CD8-positive, alpha-beta memory T cell (primary cell): ENCODE results near the gene BEST4. TPM values are rescaled to one million over a fixed set of nuclear protein-coding genes. Genes with fewer than 3 reads are reported as not detected.

Source experiments
- CTCF ChIA-PET: fragments of 350-600 bp; sonication (Branson Sonifier 250); formaldehyde crosslinking; loops from one replicate; lab custom pipeline; 2021; ENCODE audit warnings: antibody characterized with exemption; lab: Charles Lee
- POLR2A ChIA-PET: fragments of 350-600 bp; sonication (Branson Sonifier 250); formaldehyde crosslinking; loops from one replicate; lab custom pipeline; 2021; ENCODE audit warnings: antibody characterized with exemption; lab: Charles Lee
- DNase-seq, 5 donors: peaks; one replicate each; pipeline versions ENCODE4 v3.0.0 to v3.0.0-alpha.2; 2020 to 2022; ENCODE audit warnings: mixed read lengths in 1 of 5
- H3K27ac ChIP-seq: one replicate; pipeline ENCODE4 v1.7.0; 2013; ENCODE audit warnings: low read depth, mild to moderate bottlenecking, low read length, moderate library complexity
- H3K27me3 ChIP-seq: 2 replicates; pipeline ENCODE4 v1.7.0; 2013; ENCODE audit warnings: low read length, mild to moderate bottlenecking; ENCODE audit not compliant: insufficient read depth, poor library complexity, severe bottlenecking
- H3K36me3 ChIP-seq: 2 replicates; pipeline ENCODE4 v1.7.0; 2013; ENCODE audit warnings: mild to moderate bottlenecking, low read length, moderate library complexity; ENCODE audit not compliant: insufficient read depth
- H3K4me1 ChIP-seq: 2 replicates; pipeline ENCODE4 v1.7.0; 2013; ENCODE audit warnings: mild to moderate bottlenecking, low read length, moderate library complexity; ENCODE audit not compliant: insufficient read depth
- H3K4me3 ChIP-seq: 2 replicates; pipeline ENCODE4 v1.7.0; 2013; ENCODE audit warnings: mild to moderate bottlenecking, low read length
- H3K9me3 ChIP-seq: 2 replicates; pipeline ENCODE4 v1.7.0; 2013; ENCODE audit warnings: mild to moderate bottlenecking, low read length
- H3K27ac Mint-ChIP-seq, 8 donors: one replicate each; pipeline ENCODE4 v1.8.0; 2020 to 2021; ENCODE audit warnings: mixed read lengths in 8 of 8, mild to moderate bottlenecking in 6 of 8, inconsistent platforms in 3 of 8, moderate library complexity in 3 of 8
- H3K27me3 Mint-ChIP-seq, 2 donors: one replicate each; pipeline ENCODE4 v1.8.0; 2020 to 2021; ENCODE audit warnings: mixed read lengths in 2 of 2, mild to moderate bottlenecking in 1 of 2, moderate library complexity in 1 of 2
- H3K36me3 Mint-ChIP-seq, 3 donors: one replicate each; pipeline ENCODE4 v1.8.0; 2020 to 2021; ENCODE audit warnings: mixed read lengths in 3 of 3, inconsistent platforms in 1 of 3, mild to moderate bottlenecking in 1 of 3
- H3K4me1 Mint-ChIP-seq, 3 donors: one replicate each; pipeline ENCODE4 v1.8.0; 2020 to 2021; ENCODE audit warnings: mixed read lengths in 3 of 3, inconsistent platforms in 1 of 3, mild to moderate bottlenecking in 1 of 3
- H3K4me3 Mint-ChIP-seq, 7 donors: one replicate each; pipeline ENCODE4 v1.8.0; 2020 to 2021; ENCODE audit warnings: mixed read lengths in 7 of 7, mild to moderate bottlenecking in 6 of 7, moderate library complexity in 4 of 7, inconsistent platforms in 2 of 7
- H3K9me3 Mint-ChIP-seq, 5 donors: one replicate each; pipeline ENCODE4 v1.8.0; 2020 to 2022; ENCODE audit warnings: mixed read lengths in 5 of 5, mild to moderate bottlenecking in 3 of 5, moderate library complexity in 2 of 5, inconsistent platforms in 1 of 5
- polyA plus RNA-seq: library from polyadenylated mRNA; unstranded; fragments of 300-500 nt; fragmentation: Illumina TruSeq; gene quantifications from one replicate; pipeline ENCODE4 v1.2.3, GENCODE V29; 2021
- total RNA-seq, 2 experiments: library from RNA; stranded (reverse); gene quantifications; one replicate each; pipeline ENCODE4 v1.2.3, GENCODE V29; 2021

Gene BEST4
- total RNA-seq (1 to 10 TPM; 1.2 to 1.4 TPM), polyA plus RNA-seq (0.54 TPM)

- Mint-ChIP-seq H3K4me3 (peak within 1 kb of the TSS in 2 of 7 donors; percentile 24 to 52), H3K36me3 (peaks cover 0 to under 1% (median 0%) of the 10 kb centered on the region in 3 donors), H3K9me3 (no peaks in the 10 kb centered on the region), H3K27ac (peak within 1 kb of the TSS in 6 of 8 donors; percentile 36 to 74 (median 52)), H3K27me3 (no peaks in the 10 kb centered on the region), H3K4me1 (peaks cover 26 to 30% (median 27%) of the 10 kb centered on the region in 3 donors)
- Histone ChIP-seq H3K4me1 (peaks cover 29% of the 10 kb centered on the region), H3K4me3 (no peak within 1 kb of the TSS), H3K9me3 (no peaks in the 10 kb centered on the region), H3K27ac (no peak within 1 kb of the TSS), H3K27me3 (no peaks in the 10 kb centered on the region), H3K36me3 (no peaks in the 10 kb centered on the region)
- POLR2A ChIA-PET = interaction anchor here (0.7 to 5.8 kb wide), 4 partner anchors 12 to 465 kb away, joined by 3 to 49 read pairs (median 10); partner anchors contain the start of genes PLK3 and RPS8
- DNase-seq = no peak
- CTCF ChIA-PET = interaction anchor here (0.9 to 5.9 kb wide), 6 partner anchors 11 to 224 kb away, joined by 3 to 39 read pairs (median 10); partner anchors contain the start of genes BTBD19, DYNLT4, HECTD3 and PLK3
Measured at GRCh38 chr1:44788120-44788860, at the start of gene BEST4. TSS of gene BEST4 (minus strand) at chr1:44788170. CDS start at chr1:44787705, 465 bp downstream.

GRCh38 chr1:44835738-44836675 is 48.0 kb upstream of the BEST4 start:
- H3K27me3 Mint-ChIP-seq = peaks cover 6 to 13% of the 10 kb centered on the region in 2 donors
- peak; percentile 67 to 88 (median 72) for DNase-seq
- H3K4me1 Mint-ChIP-seq = peaks cover 5 to 8% (median 7%) of the 10 kb centered on the region in 3 donors
- POLR2A ChIA-PET = interaction anchor here (0.5 to 0.6 kb wide), 3 partner anchors 34 to 49 kb away, joined by 4 to 12 read pairs (median 4); partner anchors contain the start of gene PLK3
- H3K9me3 ChIP-seq = no peaks in the 10 kb centered on the region
- H3K36me3 Mint-ChIP-seq = no peaks in the 10 kb centered on the region
- no peaks in the 10 kb centered on the region for H3K4me1 ChIP-seq
- H3K27ac Mint-ChIP-seq = peak overlapping the region in 4 of 8 donors; percentile 6 to 81 (median 37)
- no peak overlapping the region for H3K27ac ChIP-seq
- H3K36me3 ChIP-seq = no peaks in the 10 kb centered on the region
- peak overlapping the region in 5 of 7 donors; percentile 0 to 49 (median 38) for H3K4me3 Mint-ChIP-seq
- H3K9me3 Mint-ChIP-seq = no peaks in the 10 kb centered on the region
- no peaks in the 10 kb centered on the region for H3K27me3 ChIP-seq
- CTCF ChIA-PET = interaction anchor here (0.6 to 2.8 kb wide), 18 partner anchors 9 to 465 kb away, joined by 3 to 15 read pairs (median 4); partner anchors contain the start of genes BEST4, BTBD19, DYNLT4 and EIF2B3
- no peak overlapping the region for H3K4me3 ChIP-seq

GRCh38 chr1:44834328-44834727 is 46.4 kb upstream of the BEST4 start:
- ChIA-PET POLR2A (no interaction called here), CTCF (no interaction called here)
- Histone ChIP-seq H3K9me3 (no peaks in the 10 kb centered on the region), H3K36me3 (no peaks in the 10 kb centered on the region), H3K27me3 (no peaks in the 10 kb centered on the region), H3K4me1 (no peaks in the 10 kb centered on the region), H3K4me3 (no peak overlapping the region), H3K27ac (no peak overlapping the region)
- peaks cover under 1 to 5% of the 10 kb centered on the region in 2 donors for H3K27me3 Mint-ChIP-seq
- peaks cover 5 to 8% (median 7%) of the 10 kb centered on the region in 3 donors for H3K4me1 Mint-ChIP-seq
- H3K27ac Mint-ChIP-seq = peak overlapping the region in 3 of 8 donors; percentile 18 to 87 (median 23)
- DNase-seq = no peak
- no peaks in the 10 kb centered on the region for H3K36me3 Mint-ChIP-seq
- H3K4me3 Mint-ChIP-seq = no peak overlapping the region
- no peaks in the 10 kb centered on the region for H3K9me3 Mint-ChIP-seq

GRCh38 chr1:44832056-44832705 is 44.2 kb upstream of the BEST4 start:
- ChIA-PET CTCF (interaction anchor here (0.9 kb wide), 1 partner anchor 46 kb away, joined by 3 read pairs; no protein-coding TSS in a partner anchor), POLR2A (no interaction called here)
- Mint-ChIP-seq H3K4me3 (no peak overlapping the region), H3K9me3 (no peaks in the 10 kb centered on the region), H3K36me3 (no peaks in the 10 kb centered on the region), H3K4me1 (peaks cover 5 to 8% (median 7%) of the 10 kb centered on the region in 3 donors), H3K27ac (peak overlapping the region in 1 of 8 donors; percentile 36), H3K27me3 (peaks cover 0 to 2% of the 10 kb centered on the region in 2 donors)
- Histone ChIP-seq H3K4me3 (no peak overlapping the region), H3K27me3 (no peaks in the 10 kb centered on the region), H3K36me3 (no peaks in the 10 kb centered on the region), H3K9me3 (no peaks in the 10 kb centered on the region), H3K27ac (no peak overlapping the region), H3K4me1 (no peaks in the 10 kb centered on the region)
- DNase-seq = no peak

- H3K27me3 ChIP-seq = no peaks in the 10 kb centered on the region
- Mint-ChIP-seq H3K4me3 (peak overlapping the region in 1 of 7 donors; percentile 4), H3K27me3 (peaks cover 0 to 2% of the 10 kb centered on the region in 2 donors), H3K9me3 (no peaks in the 10 kb centered on the region), H3K4me1 (peaks cover 5 to 8% (median 7%) of the 10 kb centered on the region in 3 donors), H3K27ac (no peak overlapping the region), H3K36me3 (no peaks in the 10 kb centered on the region)
- ChIA-PET POLR2A (no interaction called here), CTCF (no interaction called here)
- H3K36me3 ChIP-seq = no peaks in the 10 kb centered on the region
- H3K27ac ChIP-seq = no peak overlapping the region
- no peak for DNase-seq
- no peaks in the 10 kb centered on the region for H3K9me3 ChIP-seq
- no peaks in the 10 kb centered on the region for H3K4me1 ChIP-seq
- H3K4me3 ChIP-seq = no peak overlapping the region
Measured at GRCh38 chr1:44831516-44831915, 43.5 kb upstream of the BEST4 start.

GRCh38 chr1:44830900-44831304 is 42.9 kb upstream of the BEST4 start:
- Histone ChIP-seq H3K4me3 (no peak overlapping the region), H3K4me1 (no peaks in the 10 kb centered on the region), H3K27me3 (no peaks in the 10 kb centered on the region), H3K9me3 (no peaks in the 10 kb centered on the region), H3K36me3 (no peaks in the 10 kb centered on the region), H3K27ac (no peak overlapping the region)
- Mint-ChIP-seq H3K4me1 (peaks cover 3 to 5% (median 5%) of the 10 kb centered on the region in 3 donors), H3K27me3 (peaks cover 0 to under 1% of the 10 kb centered on the region in 2 donors), H3K27ac (peak overlapping the region in 1 of 8 donors; percentile 17), H3K9me3 (no peaks in the 10 kb centered on the region), H3K36me3 (no peaks in the 10 kb centered on the region), H3K4me3 (peak overlapping the region in 1 of 7 donors; percentile 4)
- CTCF ChIA-PET = no interaction called here
- DNase-seq = no peak
- POLR2A ChIA-PET = no interaction called here
